Stimulated activated CD8-positive, alpha-beta memory T cell treated with anti-CD3 and anti-CD28 coated beads, Interleukin-7, amount 100 ng/mL, for 24 hours (primary cell): ENCODE results near the gene ZNF765.
"Not testable (repeated sequence)": the region's sequence is repeated elsewhere in the genome, so short reads cannot be mapped to it uniquely, and the experiment has no call there.

Source experiments
- DNase-seq: peaks from one replicate; pipeline ENCODE4 v3.0.0-alpha.2; 2020; ENCODE audit warnings: low read depth

Gene ZNF765

GRCh38 chr19:53394974-53395839 is at the start of gene ZNF765:
TSS of gene ZNF765 (plus strand) at chr19:53395149. CDS start at chr19:53398016, 2,867 bp downstream.
- DNase-seq, result peak; percentile 98

GRCh38 chr19:53355739-53356138 is 39.2 kb upstream of the ZNF765 start:
- no peak for DNase-seq

- no peak for DNase-seq
Measured at GRCh38 chr19:53357821-53358581, 36.9 kb upstream of the ZNF765 start.

GRCh38 chr19:53360056-53360455 is 34.9 kb upstream of the ZNF765 start:
- DNase-seq, result not testable (repeated sequence)

GRCh38 chr19:53365134-53365898 is 29.6 kb upstream of the ZNF765 start, which contains the start of gene ZNF525:
TSS of gene ZNF525 (plus strand) at chr19:53365705. CDS start at chr19:53372282, 6,577 bp downstream.
- peak; percentile 84 for DNase-seq

- DNase-seq, result peak; percentile 6
Measured at GRCh38 chr19:53365899-53366493, 29.0 kb upstream of the ZNF765 start.

GRCh38 chr19:53372196-53372595 is 22.8 kb upstream of the ZNF765 start:
- no peak for DNase-seq

GRCh38 chr19:53374288-53374687 is 20.7 kb upstream of the ZNF765 start:
- DNase-seq, result no peak

GRCh38 chr19:53374743-53375142 is 20.2 kb upstream of the ZNF765 start:
- no peak for DNase-seq

GRCh38 chr19:53381376-53381775 is 13.6 kb upstream of the ZNF765 start:
- DNase-seq, result no peak

- DNase-seq, result no peak
Measured at GRCh38 chr19:53388168-53388567, 6.8 kb upstream of the ZNF765 start.

- no peak for DNase-seq
Measured at GRCh38 chr19:53388904-53389303, 6.0 kb upstream of the ZNF765 start.

- no peak for DNase-seq
Measured at GRCh38 chr19:53389571-53389970, 5.4 kb upstream of the ZNF765 start.

- DNase-seq, result no peak
Measured at GRCh38 chr19:53389978-53390377, 5.0 kb upstream of the ZNF765 start.

- DNase-seq, result no peak
Measured at GRCh38 chr19:53394522-53394973, 401 bp upstream of the ZNF765 start.

GRCh38 chr19:53395840-53396524 is 1.0 kb downstream of the ZNF765 start:
- not testable (repeated sequence) for DNase-seq

- no peak for DNase-seq
Measured at GRCh38 chr19:53396525-53396868, 1.5 kb downstream of the ZNF765 start.

- not testable (repeated sequence) for DNase-seq
Measured at GRCh38 chr19:53397918-53398317, 3.0 kb downstream of the ZNF765 start.

- no peak for DNase-seq
Measured at GRCh38 chr19:53409505-53410204, 14.7 kb downstream of the ZNF765 start.

- DNase-seq, result not testable (repeated sequence)
Measured at GRCh38 chr19:53420520-53421315, 25.8 kb downstream of the ZNF765 start.
